DND-41 (cell line): ENCODE data around the gene GNGT1.

ENCODE experiments used
- ATAC-seq: fragments of 200-7000 bp; cut with Tn5 transposase; 3 replicates; pipeline ENCODE4 v1.9.1; 2021; ENCODE audit warnings: low read depth; ENCODE audit not compliant: insufficient read depth
- DNase-seq: peaks from one replicate; pipeline ENCODE4 v3.0.0-alpha.2; 2020
- H2AFZ ChIP-seq: 2 replicates; pipeline ENCODE4 v1.6.0; 2012; ENCODE audit warnings: low read depth, low read length
- H3K27ac ChIP-seq: 2 replicates; pipeline ENCODE4 v1.5.1; 2012; ENCODE audit warnings: low read length, inconsistent platforms
- H3K27me3 ChIP-seq: fragments of 200-600 bp; sonication (generic); 2 replicates; pipeline ENCODE4 v1.6.0; 2012; ENCODE audit warnings: low read length, mild to moderate bottlenecking, inconsistent platforms; ENCODE audit not compliant: insufficient read depth, poor library complexity
- H3K36me3 ChIP-seq: 2 replicates; pipeline ENCODE4 v1.5.1; 2012; ENCODE audit warnings: low read length, inconsistent platforms; ENCODE audit not compliant: insufficient read depth
- H3K4me1 ChIP-seq: 2 replicates; pipeline ENCODE4 v1.5.1; 2012; ENCODE audit warnings: mild to moderate bottlenecking, low read length; ENCODE audit not compliant: insufficient read depth
- H3K4me2 ChIP-seq: 2 replicates; pipeline ENCODE4 v1.6.0; 2012; ENCODE audit warnings: mild to moderate bottlenecking, moderate library complexity, low read length, inconsistent platforms; ENCODE audit not compliant: insufficient read depth
- H3K4me3 ChIP-seq, 2 experiments: fragments of 200-600 bp in 1 of 2; shearing (Covaris generic) in 1 of 2; 2 replicates each; pipeline ENCODE4 v1.5.1; 2012 to 2016; ENCODE audit warnings: inconsistent platforms in 2 of 2, low read length in 2 of 2, mild to moderate bottlenecking in 2 of 2, low read depth in 1 of 2, moderate library complexity in 1 of 2
- H3K79me2 ChIP-seq: 2 replicates; pipeline ENCODE4 v1.6.0; 2012; ENCODE audit warnings: low read length, inconsistent platforms; ENCODE audit not compliant: insufficient read depth
- H3K9ac ChIP-seq: 2 replicates; pipeline ENCODE4 v1.6.0; 2012; ENCODE audit warnings: low read depth, mild to moderate bottlenecking, inconsistent platforms, low read length, moderate library complexity
- H3K9me3 ChIP-seq: 2 replicates; pipeline ENCODE4 v1.5.1; 2012; ENCODE audit warnings: low read length, moderate library complexity, mild to moderate bottlenecking, inconsistent platforms; ENCODE audit not compliant: insufficient read depth, severe bottlenecking
- H4K20me1 ChIP-seq: 2 replicates; pipeline ENCODE4 v1.6.0; 2012; ENCODE audit warnings: low read length; ENCODE audit not compliant: insufficient read depth
- EZH2 ChIP-seq: IDR thresholded peaks from 3 replicates; pipeline ENCODE4 v1.6.1; 2012; ENCODE audit warnings: borderline replicate concordance, low read depth, mild to moderate bottlenecking, moderate library complexity, low read length, inconsistent platforms; ENCODE audit not compliant: severe bottlenecking
- TF ChIP-seq, protein P1 (sequence below): IDR thresholded peaks from 2 replicates; pipeline ENCODE4 v1.5.1; 2012; ENCODE audit warnings: borderline replicate concordance, low read length, moderate library complexity, mild to moderate bottlenecking; ENCODE audit not compliant: poor library complexity, severe bottlenecking; ENCODE audit errors: extremely low read depth

GNGT1 gene

DNA sequence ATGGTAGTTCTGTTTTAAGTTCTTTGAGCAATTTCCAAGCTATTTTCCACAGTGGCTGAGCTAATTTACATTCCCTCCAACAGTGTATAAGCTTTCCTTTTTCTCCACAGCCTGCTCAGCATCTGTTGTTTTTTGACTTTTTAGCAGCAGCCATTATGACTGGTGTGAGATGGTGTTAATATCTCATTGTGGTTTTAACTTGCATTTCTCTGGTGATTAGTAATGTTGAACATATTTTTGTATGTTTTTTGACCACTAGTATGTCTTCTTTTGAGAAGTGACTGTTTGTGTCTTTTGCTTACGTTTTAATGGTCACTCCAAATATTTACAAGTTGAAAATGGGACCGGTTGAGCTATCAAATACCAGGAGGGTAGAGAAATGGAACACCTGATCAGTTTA is 35.6 kb downstream of the GNGT1 start:
- H3K4me2 ChIP-seq = no peak overlapping the region
- ATAC-seq (no peak), DNase-seq (no peak)
- no peaks in the 10 kb centered on the region for H3K79me2 ChIP-seq
- H3K27ac ChIP-seq = no peak overlapping the region
- no peak for TF ChIP-seq EZH2
- TF ChIP-seq, protein P1, sequence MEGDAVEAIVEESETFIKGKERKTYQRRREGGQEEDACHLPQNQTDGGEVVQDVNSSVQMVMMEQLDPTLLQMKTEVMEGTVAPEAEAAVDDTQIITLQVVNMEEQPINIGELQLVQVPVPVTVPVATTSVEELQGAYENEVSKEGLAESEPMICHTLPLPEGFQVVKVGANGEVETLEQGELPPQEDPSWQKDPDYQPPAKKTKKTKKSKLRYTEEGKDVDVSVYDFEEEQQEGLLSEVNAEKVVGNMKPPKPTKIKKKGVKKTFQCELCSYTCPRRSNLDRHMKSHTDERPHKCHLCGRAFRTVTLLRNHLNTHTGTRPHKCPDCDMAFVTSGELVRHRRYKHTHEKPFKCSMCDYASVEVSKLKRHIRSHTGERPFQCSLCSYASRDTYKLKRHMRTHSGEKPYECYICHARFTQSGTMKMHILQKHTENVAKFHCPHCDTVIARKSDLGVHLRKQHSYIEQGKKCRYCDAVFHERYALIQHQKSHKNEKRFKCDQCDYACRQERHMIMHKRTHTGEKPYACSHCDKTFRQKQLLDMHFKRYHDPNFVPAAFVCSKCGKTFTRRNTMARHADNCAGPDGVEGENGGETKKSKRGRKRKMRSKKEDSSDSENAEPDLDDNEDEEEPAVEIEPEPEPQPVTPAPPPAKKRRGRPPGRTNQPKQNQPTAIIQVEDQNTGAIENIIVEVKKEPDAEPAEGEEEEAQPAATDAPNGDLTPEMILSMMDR = no peak
- H3K4me1 ChIP-seq = no peaks in the 10 kb centered on the region
- no peak overlapping the region for H3K9ac ChIP-seq
- peaks cover 3% of the 10 kb centered on the region for H3K27me3 ChIP-seq
- no peaks in the 10 kb centered on the region for H4K20me1 ChIP-seq
- H3K4me3 ChIP-seq = no peak overlapping the region
- H3K9me3 ChIP-seq = no peaks in the 10 kb centered on the region
- no peaks in the 10 kb centered on the region for H3K36me3 ChIP-seq
- H2AFZ ChIP-seq = no peak overlapping the region

DNA sequence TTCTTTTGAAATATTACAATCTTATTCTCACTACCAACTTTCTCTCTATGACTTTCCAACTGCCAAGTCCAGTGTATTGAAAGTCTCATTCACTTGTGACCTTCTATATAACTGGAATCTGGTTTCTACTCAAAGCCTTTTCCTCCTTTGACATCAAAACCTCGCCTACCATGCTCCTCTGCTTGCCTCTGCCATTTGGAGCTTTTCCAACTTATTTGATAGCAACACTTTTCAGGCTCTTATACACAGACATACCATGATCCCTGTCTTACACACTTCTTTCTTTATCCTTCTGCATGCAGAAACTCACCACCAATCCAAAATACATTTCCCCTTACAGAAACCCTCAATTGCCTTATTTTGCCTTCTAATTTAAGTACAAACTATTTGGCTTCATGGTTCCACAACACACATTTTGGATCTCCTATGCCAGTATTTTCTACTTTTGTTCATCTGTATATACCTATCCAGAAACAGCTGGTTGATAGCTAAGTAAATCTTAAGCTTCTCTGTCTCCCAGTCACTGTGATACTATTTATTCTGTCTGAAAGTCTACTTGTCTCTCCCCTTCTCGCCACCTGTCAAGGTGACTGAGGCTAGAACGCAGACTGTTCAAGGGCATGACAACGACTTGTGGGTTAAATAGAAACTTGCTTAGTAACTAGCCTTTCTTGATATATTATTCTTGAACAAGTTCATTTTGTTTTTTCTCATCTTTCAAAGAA is 37.6 kb downstream of the GNGT1 start:
- H3K36me3 ChIP-seq = no peaks in the 10 kb centered on the region
- no peak overlapping the region for H3K4me3 ChIP-seq
- no peak for DNase-seq
- no peaks in the 10 kb centered on the region for H3K4me1 ChIP-seq
- TF ChIP-seq, protein P1 = no peak
- no peaks in the 10 kb centered on the region for H4K20me1 ChIP-seq
- H3K9me3 ChIP-seq = no peaks in the 10 kb centered on the region
- no peak overlapping the region for H2AFZ ChIP-seq
- H3K79me2 ChIP-seq = no peaks in the 10 kb centered on the region
- no peaks in the 10 kb centered on the region for H3K27me3 ChIP-seq
- no peak for ATAC-seq
- no peak overlapping the region for H3K27ac ChIP-seq
- no peak overlapping the region for H3K4me2 ChIP-seq
- H3K9ac ChIP-seq = no peak overlapping the region

DNA sequence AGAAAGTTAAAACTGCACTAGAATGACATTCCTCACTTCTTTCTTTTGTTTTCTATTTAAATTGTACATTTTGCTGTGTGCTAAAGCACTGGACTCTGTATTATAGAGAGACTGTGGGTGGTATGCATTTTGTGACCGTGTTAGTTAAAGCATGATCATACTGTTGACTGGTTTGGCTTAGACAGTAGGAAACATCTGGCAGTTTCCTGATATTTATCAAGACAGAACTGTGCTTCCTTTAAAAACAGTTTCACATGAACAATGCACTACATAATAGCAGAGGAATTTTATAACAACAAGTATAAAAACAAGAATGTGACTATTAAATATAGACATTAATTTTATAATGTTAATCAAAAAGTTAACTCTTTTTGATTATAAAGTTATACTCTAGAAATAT is 38.3 kb downstream of the GNGT1 start:
- Histone ChIP-seq H3K4me3 (no peak overlapping the region), H3K27ac (no peak overlapping the region), H3K4me1 (no peaks in the 10 kb centered on the region), H3K36me3 (no peaks in the 10 kb centered on the region), H2AFZ (no peak overlapping the region), H3K9me3 (no peaks in the 10 kb centered on the region), H3K27me3 (no peaks in the 10 kb centered on the region), H4K20me1 (no peaks in the 10 kb centered on the region), H3K9ac (no peak overlapping the region), H3K4me2 (no peak overlapping the region), H3K79me2 (no peaks in the 10 kb centered on the region)
- ATAC-seq (no peak), DNase-seq (no peak)
- TF ChIP-seq EZH2 = no peak
- TF ChIP-seq, protein P1 = no peak

DNA sequence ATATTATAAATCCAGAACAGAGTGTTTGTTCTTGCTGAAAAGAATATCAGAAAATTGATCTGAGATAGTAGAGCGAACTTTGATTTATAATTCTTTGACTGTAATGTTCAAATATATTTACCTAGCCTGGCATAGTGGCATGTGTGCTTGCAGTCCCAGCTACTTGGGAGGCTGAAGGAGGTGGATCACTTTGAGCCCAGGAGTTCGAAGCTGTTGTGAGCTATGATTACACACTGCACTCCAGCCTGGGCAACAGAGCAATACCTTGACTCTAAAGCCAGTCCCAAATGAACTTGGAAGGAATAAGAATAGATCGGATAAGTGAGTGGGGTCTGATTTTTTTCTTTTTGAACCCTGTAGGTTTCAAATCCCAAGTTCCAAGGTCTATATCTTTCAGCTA is 38.7 kb downstream of the GNGT1 start:
- no peak for DNase-seq
- Histone ChIP-seq H3K36me3 (no peaks in the 10 kb centered on the region), H3K4me3 (no peak overlapping the region), H3K27ac (no peak overlapping the region), H4K20me1 (no peaks in the 10 kb centered on the region), H3K9ac (no peak overlapping the region), H3K4me1 (no peaks in the 10 kb centered on the region), H3K27me3 (no peaks in the 10 kb centered on the region), H3K9me3 (no peaks in the 10 kb centered on the region), H3K79me2 (no peaks in the 10 kb centered on the region), H3K4me2 (no peak overlapping the region), H2AFZ (no peak overlapping the region)
- TF ChIP-seq, protein P1 = no peak
- no peak for ATAC-seq
